GM12878 (cell line): ENCODE results near the gene RER1. TPM values are rescaled to one million over a fixed set of nuclear protein-coding genes. Genes with fewer than 3 reads are reported as not detected.

Experiments used
- ATAC-seq: fragments of 200-7000 bp; cut with Tn5 transposase; 3 replicates; pipeline ENCODE4 v1.9.1; 2020; ENCODE audit warnings: mild to moderate bottlenecking, moderate library complexity
- BruUV-seq: library from RNA; stranded (reverse); fragments of 400-500 nt; replicated peaks from 2 replicates; lab custom pipeline; 2021; lab: Mats Ljungman, UMichigan
- CTCF ChIA-PET: fragments of 300-600 bp; sonication (Branson Sonifier 250); formaldehyde crosslinking; extraction: SDS; loops from one replicate; lab custom pipeline; 2021; ENCODE audit warnings: inconsistent platforms; lab: Yijun Ruan, JAX
- POLR2A ChIA-PET: fragments of 350-600 bp; formaldehyde crosslinking; extraction: SDS; loops from one replicate; lab custom pipeline; 2021; ENCODE audit warnings: inconsistent platforms; lab: Charles Lee
- RAD21 ChIA-PET: fragments of 300-600 bp; sonication (Branson Sonifier 250); formaldehyde crosslinking; loops from one replicate; lab custom pipeline; 2023; ENCODE audit warnings: antibody characterized with exemption; ENCODE audit not compliant: unreplicated experiment; lab: Charles Lee
- SMC1A ChIA-PET: fragments of 300-600 bp; sonication (Branson Sonifier 250); formaldehyde crosslinking; loops from one replicate; lab custom pipeline; 2023; ENCODE audit not compliant: unreplicated experiment, uncharacterized antibody; lab: Charles Lee
- DNase-seq: peaks from one replicate; pipeline ENCODE4 v3.0.0-alpha.2; 2011; ENCODE audit warnings: low read depth, low spot score
- FAIRE-seq: peaks from 3 replicates; lab custom pipeline; 2011; peaks lifted over from hg19 to GRCh38; lab: Jason Lieb, UNC
- H2AFZ ChIP-seq: 2 replicates; pipeline ENCODE4 v1.6.0; 2011; ENCODE audit warnings: low read depth, low read length, control low read depth; ENCODE audit not compliant: control insufficient read depth
- H3K27ac ChIP-seq: 2 replicates; pipeline ENCODE4 v1.5.1; 2011; ENCODE audit warnings: control low read depth; ENCODE audit not compliant: control insufficient read depth, insufficient read depth
- H3K27me3 ChIP-seq, 2 experiments: replicated peaks in 1 of 2; 2 replicates each; pipeline versions ENCODE4 v1.6.0 to v1.6.1; 2011; ENCODE audit warnings: low read length in 1 of 2; ENCODE audit not compliant: control insufficient read depth in 2 of 2, insufficient read depth in 2 of 2
- H3K36me3 ChIP-seq, 2 experiments: 2 replicates each; pipeline ENCODE4 v1.5.1; 2011; ENCODE audit warnings: low read length in 1 of 2; ENCODE audit not compliant: control insufficient read depth in 2 of 2, insufficient read depth in 2 of 2
- H3K4me1 ChIP-seq: 2 replicates; pipeline ENCODE4 v1.6.1; 2011; ENCODE audit warnings: mild to moderate bottlenecking, low read length, moderate library complexity, mixed read lengths; ENCODE audit not compliant: control insufficient read depth, insufficient read depth
- H3K4me2 ChIP-seq: 2 replicates; pipeline ENCODE4 v1.6.0; 2011; ENCODE audit warnings: control low read depth; ENCODE audit not compliant: control insufficient read depth, insufficient read depth
- H3K4me3 ChIP-seq: fragments of 200-600 bp; sonication (generic); 2 replicates; pipeline ENCODE4 v1.5.1; 2016
- H3K79me2 ChIP-seq: 2 replicates; pipeline ENCODE4 v1.6.0; 2011; ENCODE audit warnings: low read length; ENCODE audit not compliant: control insufficient read depth, insufficient read depth
- H3K9ac ChIP-seq: 2 replicates; pipeline ENCODE4 v1.8.0; 2011; ENCODE audit warnings: low read length, control low read depth, mixed read lengths; ENCODE audit not compliant: control insufficient read depth, insufficient read depth
- H3K9me3 ChIP-seq: replicated peaks from 3 replicates; pipeline ENCODE4 v1.5.1; 2011; ENCODE audit warnings: mild to moderate bottlenecking, low read length; ENCODE audit not compliant: control insufficient read depth, insufficient read depth
- H4K20me1 ChIP-seq: 2 replicates; pipeline ENCODE4 v1.6.0; 2011; ENCODE audit not compliant: control insufficient read depth, insufficient read depth
- CREB1 ChIP-seq: IDR thresholded peaks from 2 replicates; pipeline ENCODE4 v1.6.1; 2012; ENCODE audit warnings: low read depth, mild to moderate bottlenecking, inconsistent platforms
- ESRRA ChIP-seq: IDR thresholded peaks from 2 replicates; pipeline ENCODE4 v1.6.1; 2012; ENCODE audit warnings: mild to moderate bottlenecking, low read length, improper control_type of control experiment
- GABPA ChIP-seq: IDR thresholded peaks from 2 replicates; pipeline ENCODE4 v1.6.1; 2014; ENCODE audit warnings: antibody characterized with exemption, low read depth, mild to moderate bottlenecking, inconsistent platforms
- PML ChIP-seq: IDR thresholded peaks from 2 replicates; pipeline ENCODE4 v1.6.1; 2012; ENCODE audit warnings: low read length, inconsistent platforms
- SRF ChIP-seq, 2 experiments: IDR thresholded peaks; 2 replicates each; pipeline ENCODE4 v1.6.1; 2011; ENCODE audit warnings: low read depth in 2 of 2, low read length in 2 of 2, mild to moderate bottlenecking in 1 of 2, moderate library complexity in 1 of 2
- WGBS: methylation state at CpG from one replicate; pipeline ENCODE4 v1.1.6; 2016; ENCODE audit warnings: low lambda C conversion rate; ENCODE audit not compliant: insufficient replicate concordance, insufficient coverage; ENCODE audit errors: missing lambda C conversion rate; 5-methylcytosine and 5-hydroxymethylcytosine counted together
- in situ Hi-C: fragments of 300-500 bp; cut with MboI; formaldehyde crosslinking; loops from 9 replicates; pipeline ENCODE4 v1.14.3; 2018; ENCODE audit warnings: mixed read lengths
- intact Hi-C: fragments of 100-400 bp; cut with micrococcal nuclease; formaldehyde crosslinking; loops from one replicate; pipeline ENCODE4 v1.14.2; 2022; ENCODE audit not compliant: unreplicated experiment
- polyA plus RNA-seq, 11 experiments: library from polyadenylated mRNA; depleted of rRNA in 4 of 11; unstranded in 6 of 11; stranded (reverse) in 5 of 11; fragments of >200 nt; fragmentation: Nextera tagmentation in 4 of 11; fragmentation: Illumina TruSeq in 1 of 11; extraction: Ambion mirVana in 4 of 11; extraction: Trizol in 1 of 11; gene quantifications; 1 replicate in 1 of 11; 2 replicates in 10 of 11; pipeline versions ENCODE4 v1.2.1 to v1.2.3, GENCODE V29; 2011 to 2016; ENCODE audit warnings: inconsistent platforms in 2 of 11, missing spikeins in 2 of 11, low read depth in 1 of 11
- total RNA-seq, 4 experiments: library from RNA; depleted of rRNA in 3 of 4; stranded (reverse); fragments of >200 nt in 3 of 4; fragmentation: Illumina TruSeq in 1 of 4; extraction: Trizol in 1 of 4; gene quantifications; 2 replicates each; pipeline versions ENCODE4 v1.2.1 to v1.2.3, GENCODE V29; 2013 to 2021
- TF ChIP-seq, protein P1 (sequence below): fragments of 150-350 bp; IDR thresholded peaks from 2 replicates; pipeline ENCODE4 v1.6.1; 2014; ENCODE audit warnings: mild to moderate bottlenecking, low read depth, low read length
- TF ChIP-seq, protein P2 (sequence below): fragments of 450-650 bp; IDR thresholded peaks from 2 replicates; pipeline ENCODE4 v1.6.1; 2017; ENCODE audit warnings: low read depth, mild to moderate bottlenecking, moderate library complexity

The RER1 gene
- total and polyA plus RNA-seq, 10 of the 15 experiments (the other 5 are each of a cell fraction or from before 2014, with no cell fraction given), result 29.2 to 274 (median 136) TPM

GRCh38 chr1:2360588-2361364 is 30.9 kb upstream of the RER1 start:
- no peak for DNase-seq
- ChIA-PET CTCF (interaction anchor here (0.6 kb wide), 1 partner anchor 56 kb away, joined by 3 read pairs; no protein-coding TSS in a partner anchor), SMC1A (interaction anchor here (0.6 kb wide), 1 partner anchor 430 kb away, joined by 3 read pairs; no protein-coding TSS in a partner anchor), RAD21 (no interaction called here), POLR2A (no interaction called here)
- Histone ChIP-seq H3K9me3 (no peaks in the 10 kb centered on the region), H3K4me3 (no peak overlapping the region), H3K4me2 (no peak overlapping the region), H2AFZ (no peak overlapping the region), H3K27me3 (no peaks in the 10 kb centered on the region; a peak in 1 of 4 replicates), H3K36me3 (no peaks in the 10 kb centered on the region), H3K4me1 (no peaks in the 10 kb centered on the region), H3K79me2 (no peaks in the 10 kb centered on the region), H3K9ac (no peak overlapping the region), H3K27ac (no peak overlapping the region), H4K20me1 (no peaks in the 10 kb centered on the region)
- no peak for FAIRE-seq
- intact Hi-C loops, result no loop called here
- no peak for ATAC-seq
- in situ Hi-C loops, result no loop called here
- BruUV-seq, result no TSS peak
- no peak for TF ChIP-seq GABPA
- TF ChIP-seq, protein P1, sequence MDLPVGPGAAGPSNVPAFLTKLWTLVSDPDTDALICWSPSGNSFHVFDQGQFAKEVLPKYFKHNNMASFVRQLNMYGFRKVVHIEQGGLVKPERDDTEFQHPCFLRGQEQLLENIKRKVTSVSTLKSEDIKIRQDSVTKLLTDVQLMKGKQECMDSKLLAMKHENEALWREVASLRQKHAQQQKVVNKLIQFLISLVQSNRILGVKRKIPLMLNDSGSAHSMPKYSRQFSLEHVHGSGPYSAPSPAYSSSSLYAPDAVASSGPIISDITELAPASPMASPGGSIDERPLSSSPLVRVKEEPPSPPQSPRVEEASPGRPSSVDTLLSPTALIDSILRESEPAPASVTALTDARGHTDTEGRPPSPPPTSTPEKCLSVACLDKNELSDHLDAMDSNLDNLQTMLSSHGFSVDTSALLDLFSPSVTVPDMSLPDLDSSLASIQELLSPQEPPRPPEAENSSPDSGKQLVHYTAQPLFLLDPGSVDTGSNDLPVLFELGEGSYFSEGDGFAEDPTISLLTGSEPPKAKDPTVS, result no peak
- no peak for TF ChIP-seq ESRRA
- TF ChIP-seq PML, result no peak
- TF ChIP-seq, protein P2, sequence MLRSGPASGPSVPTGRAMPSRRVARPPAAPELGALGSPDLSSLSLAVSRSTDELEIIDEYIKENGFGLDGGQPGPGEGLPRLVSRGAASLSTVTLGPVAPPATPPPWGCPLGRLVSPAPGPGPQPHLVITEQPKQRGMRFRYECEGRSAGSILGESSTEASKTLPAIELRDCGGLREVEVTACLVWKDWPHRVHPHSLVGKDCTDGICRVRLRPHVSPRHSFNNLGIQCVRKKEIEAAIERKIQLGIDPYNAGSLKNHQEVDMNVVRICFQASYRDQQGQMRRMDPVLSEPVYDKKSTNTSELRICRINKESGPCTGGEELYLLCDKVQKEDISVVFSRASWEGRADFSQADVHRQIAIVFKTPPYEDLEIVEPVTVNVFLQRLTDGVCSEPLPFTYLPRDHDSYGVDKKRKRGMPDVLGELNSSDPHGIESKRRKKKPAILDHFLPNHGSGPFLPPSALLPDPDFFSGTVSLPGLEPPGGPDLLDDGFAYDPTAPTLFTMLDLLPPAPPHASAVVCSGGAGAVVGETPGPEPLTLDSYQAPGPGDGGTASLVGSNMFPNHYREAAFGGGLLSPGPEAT, result no peak
- no peak for TF ChIP-seq CREB1
- no peak for TF ChIP-seq SRF (IDR thresholded peaks at IDR 0.05; ENCODE audit: low read depth in 2 of 2, low read length in 2 of 2)
- WGBS, result 45% methylated on average over 11 of the region's 11 CpGs
